LNCaP clone FGC (cell line): ENCODE measurements around the gene PPP1R11.
A peak's percentile ranks its signal among the peaks of the same experiment; 100 is the strongest.
"Not testable (repeated sequence)": the region's sequence is repeated elsewhere in the genome, so short reads cannot be mapped to it uniquely, and the experiment has no call there.

Source experiments
- DNase-seq: peaks from one replicate; pipeline ENCODE4 v3.0.0-alpha.2; 2011; ENCODE audit warnings: low read depth
- H3K4me3 ChIP-seq: 2 replicates; pipeline ENCODE4 v1.5.1; 2011; ENCODE audit warnings: mild to moderate bottlenecking, low read depth, low read length, control low read depth
- TF ChIP-seq, protein P1 (sequence below): IDR thresholded peaks from 2 replicates; pipeline ENCODE4 v1.5.1; 2012; ENCODE audit warnings: mild to moderate bottlenecking; ENCODE audit not compliant: control insufficient read depth, insufficient read depth; ENCODE audit errors: extremely low read depth

Gene PPP1R11

DNA sequence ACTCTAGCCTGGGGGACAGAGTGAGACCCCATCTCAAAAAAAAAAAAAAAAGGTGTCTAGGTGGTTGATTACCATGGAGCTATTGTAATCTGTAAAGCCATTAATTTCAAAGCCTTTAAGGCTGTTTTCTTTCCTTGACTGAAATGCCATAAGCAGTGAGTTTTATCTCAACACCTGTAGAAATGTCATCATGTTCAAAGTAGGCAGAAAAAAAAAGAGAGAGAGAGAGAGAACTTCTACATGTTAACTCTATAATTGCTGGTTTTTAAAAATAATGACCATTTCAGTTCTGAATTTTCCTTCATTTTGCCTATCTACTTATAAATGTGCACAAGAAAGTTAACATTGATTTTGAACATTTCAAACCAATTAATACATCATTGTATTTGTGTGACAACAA, 35.6 kb upstream of the PPP1R11 start:
- TF ChIP-seq, protein P1, sequence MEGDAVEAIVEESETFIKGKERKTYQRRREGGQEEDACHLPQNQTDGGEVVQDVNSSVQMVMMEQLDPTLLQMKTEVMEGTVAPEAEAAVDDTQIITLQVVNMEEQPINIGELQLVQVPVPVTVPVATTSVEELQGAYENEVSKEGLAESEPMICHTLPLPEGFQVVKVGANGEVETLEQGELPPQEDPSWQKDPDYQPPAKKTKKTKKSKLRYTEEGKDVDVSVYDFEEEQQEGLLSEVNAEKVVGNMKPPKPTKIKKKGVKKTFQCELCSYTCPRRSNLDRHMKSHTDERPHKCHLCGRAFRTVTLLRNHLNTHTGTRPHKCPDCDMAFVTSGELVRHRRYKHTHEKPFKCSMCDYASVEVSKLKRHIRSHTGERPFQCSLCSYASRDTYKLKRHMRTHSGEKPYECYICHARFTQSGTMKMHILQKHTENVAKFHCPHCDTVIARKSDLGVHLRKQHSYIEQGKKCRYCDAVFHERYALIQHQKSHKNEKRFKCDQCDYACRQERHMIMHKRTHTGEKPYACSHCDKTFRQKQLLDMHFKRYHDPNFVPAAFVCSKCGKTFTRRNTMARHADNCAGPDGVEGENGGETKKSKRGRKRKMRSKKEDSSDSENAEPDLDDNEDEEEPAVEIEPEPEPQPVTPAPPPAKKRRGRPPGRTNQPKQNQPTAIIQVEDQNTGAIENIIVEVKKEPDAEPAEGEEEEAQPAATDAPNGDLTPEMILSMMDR: no peak
- DNase-seq: no peak
- H3K4me3 ChIP-seq: no peak overlapping the region

GRCh38 chr6:30033440-30033839, 33.6 kb upstream of the PPP1R11 start:
- H3K4me3 ChIP-seq, DNase-seq: not testable (repeated sequence)

DNA sequence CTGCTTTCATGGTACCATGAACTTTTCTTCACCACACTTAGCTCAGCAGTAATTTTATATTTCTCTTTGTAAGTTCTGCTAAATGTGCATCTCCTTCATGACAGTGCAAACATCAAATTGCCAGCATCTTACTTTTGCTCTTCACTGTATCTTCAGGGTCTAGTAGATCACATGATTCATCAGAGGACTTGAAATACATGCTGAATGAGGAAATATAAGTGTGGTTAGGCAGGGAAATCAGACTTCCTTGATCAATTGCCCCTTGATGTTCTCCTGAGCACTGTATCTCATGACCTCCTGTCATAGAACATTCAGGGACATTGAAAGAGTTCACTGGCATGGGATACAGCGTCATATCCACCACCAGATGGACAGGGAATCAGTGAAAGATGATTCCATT, 31.2 kb upstream of the PPP1R11 start:
- DNase-seq: no peak
- TF ChIP-seq, protein P1: no peak
- H3K4me3 ChIP-seq: no peak overlapping the region

DNA sequence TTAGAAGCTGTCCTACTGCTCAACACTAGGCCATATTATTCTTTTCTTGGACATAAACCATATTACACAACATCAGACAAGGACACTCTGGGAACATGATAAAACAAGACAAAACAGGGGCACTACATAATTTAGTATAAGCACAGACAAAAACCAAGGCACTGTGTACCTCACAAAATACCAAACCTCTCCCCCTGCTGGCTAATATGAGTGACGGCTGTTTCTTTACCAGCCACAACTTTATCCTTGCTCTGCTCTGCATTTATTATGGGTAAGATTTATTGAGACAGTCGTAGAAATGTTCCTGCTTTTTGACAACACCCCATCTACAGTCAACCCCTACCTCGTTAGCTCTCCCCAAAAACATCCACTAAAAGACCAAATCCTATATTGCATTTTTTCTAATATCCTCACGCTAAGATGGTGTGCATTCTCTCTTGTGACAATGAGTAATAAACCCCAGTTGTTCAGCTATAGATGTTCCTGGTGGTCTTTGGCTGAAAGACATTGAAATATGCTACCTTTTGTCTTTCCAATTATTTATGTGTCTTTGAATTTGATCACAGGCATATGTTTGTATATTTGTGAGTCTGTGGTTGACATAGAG, 29.7 kb upstream of the PPP1R11 start:
- TF ChIP-seq, protein P1: peak; percentile 59
- H3K4me3 ChIP-seq: no peak overlapping the region
- DNase-seq: no peak

DNA sequence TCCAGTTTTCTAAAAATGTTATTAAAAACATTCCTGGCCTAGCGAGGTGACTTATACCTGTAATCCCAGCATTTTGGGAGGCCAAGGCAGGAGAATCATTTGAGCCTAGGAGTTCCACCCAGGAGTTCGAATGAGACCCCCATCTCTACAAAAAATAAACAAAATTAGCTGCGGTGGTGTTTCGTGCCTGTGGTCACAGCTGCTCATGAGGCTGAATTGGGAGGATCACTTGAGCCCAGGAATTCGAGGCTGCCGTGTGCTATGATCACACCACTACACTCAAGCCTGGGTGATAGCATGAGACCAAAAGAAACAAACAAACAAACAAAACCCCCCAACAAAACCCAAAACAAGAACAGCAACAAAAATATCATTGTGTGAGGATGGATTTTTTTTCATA, 25.8 kb upstream of the PPP1R11 start:
- DNase-seq: no peak
- no peak overlapping the region for H3K4me3 ChIP-seq
- TF ChIP-seq, protein P1: no peak

DNA sequence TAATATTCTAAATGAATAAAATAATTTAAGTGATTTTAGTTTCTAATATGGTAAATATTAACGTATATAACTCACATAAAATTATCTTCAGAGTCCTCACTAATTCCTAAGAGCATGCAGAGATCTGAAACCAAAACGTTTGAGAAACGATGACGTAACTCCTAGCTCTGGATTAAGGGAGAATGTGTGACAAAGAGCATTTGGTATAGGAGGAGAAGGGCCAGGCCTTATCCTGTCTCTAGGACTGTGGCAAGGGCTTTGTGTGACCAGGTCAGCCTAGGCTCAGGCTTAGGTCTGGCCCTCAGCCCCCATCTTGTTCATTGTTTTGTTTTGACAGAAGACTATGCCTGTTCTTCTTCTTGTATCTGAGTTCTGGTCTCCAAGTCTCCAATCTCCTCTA, 25.2 kb upstream of the PPP1R11 start:
- no peak overlapping the region for H3K4me3 ChIP-seq
- DNase-seq: no peak
- TF ChIP-seq, protein P1: no peak

GRCh38 chr6:30042476-30042875, 24.5 kb upstream of the PPP1R11 start:
- TF ChIP-seq, protein P1: no peak
- H3K4me3 ChIP-seq: no peak overlapping the region
- no peak for DNase-seq
